Measurements from ENCODE around the gene TSPAN7.

TSPAN7 gene

GRCh38 chrX:38561126-38561868 lies at the start of gene TSPAN7:
Gene TSPAN7 (plus strand): TSS chrX:38561542. CDS start chrX:38561547, 5 bp downstream.
- peak; percentile 59 to 66 for DNase-seq (ENCODE audit: low read depth in 2 of 2)

- no peak for DNase-seq (ENCODE audit: low read depth in 2 of 2)
Observed at GRCh38 chrX:38513112-38513742, 48.1 kb upstream of the TSPAN7 start.

GRCh38 chrX:38514016-38514854 lies 47.1 kb upstream of the TSPAN7 start:
- no peak for DNase-seq (ENCODE audit: low read depth in 2 of 2)

- DNase-seq (ENCODE audit: low read depth in 2 of 2) = no peak
Observed at GRCh38 chrX:38515291-38515690, 46.1 kb upstream of the TSPAN7 start.

GRCh38 chrX:38516196-38516774 lies 45.1 kb upstream of the TSPAN7 start:
- no peak for DNase-seq (ENCODE audit: low read depth in 2 of 2)

GRCh38 chrX:38519651-38520050 lies 41.7 kb upstream of the TSPAN7 start:
- no peak for DNase-seq (ENCODE audit: low read depth in 2 of 2)

GRCh38 chrX:38538134-38538533 lies 23.2 kb upstream of the TSPAN7 start:
- DNase-seq (ENCODE audit: low read depth in 2 of 2) = no peak

GRCh38 chrX:38539748-38540147 lies 21.6 kb upstream of the TSPAN7 start:
- no peak for DNase-seq (ENCODE audit: low read depth in 2 of 2)

GRCh38 chrX:38548508-38548907 lies 12.8 kb upstream of the TSPAN7 start:
- DNase-seq (ENCODE audit: low read depth in 2 of 2) = no peak

- DNase-seq (ENCODE audit: low read depth in 2 of 2) = no peak
Observed at GRCh38 chrX:38552721-38553120, 8.6 kb upstream of the TSPAN7 start.

GRCh38 chrX:38558686-38559085 lies 2.7 kb upstream of the TSPAN7 start:
- no peak for DNase-seq (ENCODE audit: low read depth in 2 of 2)

- no peak for DNase-seq (ENCODE audit: low read depth in 2 of 2)
Observed at GRCh38 chrX:38560776-38561125, 591 bp upstream of the TSPAN7 start.

GRCh38 chrX:38561951-38562719 lies 793 bp downstream of the TSPAN7 start:
- DNase-seq (ENCODE audit: low read depth in 2 of 2) = no peak

- DNase-seq (ENCODE audit: low read depth in 2 of 2) = no peak
Observed at GRCh38 chrX:38563030-38563429, 1.7 kb downstream of the TSPAN7 start.

GRCh38 chrX:38570396-38570795 lies 9.1 kb downstream of the TSPAN7 start:
- no peak for DNase-seq (ENCODE audit: low read depth in 2 of 2)

GRCh38 chrX:38571058-38571457 lies 9.7 kb downstream of the TSPAN7 start:
- DNase-seq (ENCODE audit: low read depth in 2 of 2) = no peak

- DNase-seq (ENCODE audit: low read depth in 2 of 2) = no peak
Observed at GRCh38 chrX:38574858-38575257, 13.5 kb downstream of the TSPAN7 start.

- DNase-seq (ENCODE audit: low read depth in 2 of 2) = no peak
Observed at GRCh38 chrX:38575888-38576287, 14.5 kb downstream of the TSPAN7 start.

- DNase-seq (ENCODE audit: low read depth in 2 of 2) = no peak
Observed at GRCh38 chrX:38577738-38578137, 16.4 kb downstream of the TSPAN7 start.

GRCh38 chrX:38578167-38578566 lies 16.8 kb downstream of the TSPAN7 start:
- no peak for DNase-seq (ENCODE audit: low read depth in 2 of 2)

GRCh38 chrX:38583181-38583580 lies 21.8 kb downstream of the TSPAN7 start:
- no peak for DNase-seq (ENCODE audit: low read depth in 2 of 2)

GRCh38 chrX:38594434-38594833 lies 33.1 kb downstream of the TSPAN7 start:
- DNase-seq (ENCODE audit: low read depth in 2 of 2) = no peak

All from stimulated activated CD4-positive, alpha-beta T cell treated with anti-CD3 and anti-CD28 coated beads, Interleukin-15, amount 100 ng/mL, for 48 hours (primary cell).